Activated CD4-positive, alpha-beta T cell treated with anti-CD3 and anti-CD28 coated beads, Interleukin-2, amount 10 ng/mL, durations not matched to agents 24 days and 14 days (primary cell): ENCODE data around the gene PCGF3. TPM values are rescaled to one million over a fixed set of nuclear protein-coding genes. Genes with fewer than 3 reads are reported as not detected.
A peak's percentile ranks its signal among the peaks of the same experiment; 100 is the strongest.

Experiments
- DNase-seq: peaks from one replicate; pipeline ENCODE4 v3.0.0; 2022
- H3K27ac Mint-ChIP-seq: one replicate; pipeline ENCODE4 v1.8.0; 2022; ENCODE audit warnings: mild to moderate bottlenecking, mixed read lengths
- H3K27me3 Mint-ChIP-seq: one replicate; pipeline ENCODE4 v1.8.0; 2022; ENCODE audit warnings: mixed read lengths
- H3K36me3 Mint-ChIP-seq: one replicate; pipeline ENCODE4 v1.8.0; 2022; ENCODE audit warnings: low read depth, mild to moderate bottlenecking, mixed read lengths
- H3K4me1 Mint-ChIP-seq: one replicate; pipeline ENCODE4 v1.8.0; 2021; ENCODE audit warnings: mixed read lengths
- H3K4me3 Mint-ChIP-seq: one replicate; pipeline ENCODE4 v1.8.0; 2022; ENCODE audit warnings: mild to moderate bottlenecking, moderate library complexity, mixed read lengths
- H3K9me3 Mint-ChIP-seq: one replicate; pipeline ENCODE4 v1.8.0; 2021; ENCODE audit warnings: mixed read lengths
- intact Hi-C: fragments of 100-400 bp; cut with micrococcal nuclease; formaldehyde crosslinking; loops from one replicate; pipeline ENCODE4 v1.15.1; 2023
- total RNA-seq: library from RNA; stranded (reverse); gene quantifications from 2 replicates; pipeline ENCODE4 v1.2.3, GENCODE V29; 2022

PCGF3 gene
- total RNA-seq, 1 donor from 2014 or later = 34.5 TPM

DNA sequence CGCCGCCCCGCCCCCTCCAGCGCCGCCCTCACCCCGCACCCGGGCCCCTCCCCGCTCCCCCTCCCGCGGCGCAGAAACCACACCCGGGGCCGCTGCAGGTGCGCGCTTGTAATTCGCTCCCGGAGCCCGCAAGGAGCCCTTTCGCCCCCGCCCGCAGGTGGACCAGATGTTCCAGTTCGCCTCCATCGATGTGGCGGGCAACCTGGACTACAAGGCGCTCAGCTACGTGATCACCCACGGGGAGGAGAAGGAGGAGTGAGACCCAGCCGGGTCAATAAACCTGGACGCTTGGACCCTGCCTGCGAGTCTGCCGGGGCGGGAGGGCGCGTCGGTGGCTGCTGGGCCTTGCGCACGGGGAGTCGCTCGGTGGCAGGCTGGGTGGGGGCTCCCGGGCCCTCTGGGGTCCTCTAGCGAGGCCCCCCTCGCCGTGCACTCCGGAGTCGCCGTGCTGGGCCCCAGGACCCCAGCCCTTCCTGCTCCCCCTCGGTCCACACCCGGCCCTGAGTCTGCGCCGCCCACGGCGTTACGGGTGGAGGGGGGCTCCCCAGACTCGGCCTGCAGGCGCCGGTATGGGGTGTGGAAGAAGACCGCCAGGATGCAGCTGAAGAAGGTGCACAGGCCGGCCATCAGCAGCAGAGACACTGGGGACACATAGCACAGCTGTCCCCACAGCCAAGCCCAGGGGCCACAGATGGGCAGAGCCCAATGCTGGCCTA is 23.7 kb upstream of the PCGF3 start:
- intact Hi-C loops = no loop called here
- H3K27me3 Mint-ChIP-seq = no peaks in the 10 kb centered on the region
- H3K4me1 Mint-ChIP-seq = peaks cover 4% of the 10 kb centered on the region
- DNase-seq = peak; percentile 75
- H3K27ac Mint-ChIP-seq = no peak overlapping the region
- H3K9me3 Mint-ChIP-seq = no peaks in the 10 kb centered on the region
- no peak overlapping the region for H3K4me3 Mint-ChIP-seq
- H3K36me3 Mint-ChIP-seq = no peaks in the 10 kb centered on the region

DNA sequence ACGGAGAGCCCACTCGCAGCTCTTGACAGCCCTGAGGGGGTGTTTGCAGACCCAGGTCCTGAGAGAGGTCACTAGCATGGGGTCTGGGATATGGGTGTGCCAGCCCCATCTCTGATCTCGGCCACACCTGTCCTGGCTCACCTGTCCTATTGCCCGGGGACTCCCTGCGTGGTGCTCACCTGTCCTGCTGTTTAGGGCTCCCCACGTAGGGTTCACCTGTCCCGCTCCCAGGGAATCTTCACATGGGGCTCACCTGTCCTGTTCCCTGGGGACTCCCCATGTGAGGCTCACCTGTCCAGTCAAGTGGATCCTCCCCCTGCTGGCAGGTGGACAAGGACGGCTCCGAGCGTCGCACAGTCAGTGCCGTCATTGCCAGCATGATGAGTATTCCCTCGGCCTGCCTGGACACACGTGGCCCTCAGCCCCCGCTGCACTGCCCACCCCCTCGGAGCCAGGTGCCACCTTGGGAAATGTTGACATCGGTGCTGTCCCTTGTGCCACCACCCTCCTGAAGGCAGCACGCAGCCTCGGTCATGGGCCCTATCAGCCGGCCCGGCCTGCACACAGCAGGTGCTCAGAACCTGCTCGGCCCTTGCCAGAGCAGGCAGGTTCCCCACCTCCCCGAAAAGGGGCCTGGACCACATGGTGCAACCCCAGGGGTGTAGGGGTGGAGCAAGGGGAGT is 23.0 kb upstream of the PCGF3 start:
- no peak for DNase-seq
- H3K27me3 Mint-ChIP-seq = peaks cover under 1% of the 10 kb centered on the region
- no peak overlapping the region for H3K4me3 Mint-ChIP-seq
- peaks cover 4% of the 10 kb centered on the region for H3K4me1 Mint-ChIP-seq
- H3K27ac Mint-ChIP-seq = no peak overlapping the region
- intact Hi-C loops = no loop called here
- H3K36me3 Mint-ChIP-seq = no peaks in the 10 kb centered on the region
- H3K9me3 Mint-ChIP-seq = no peaks in the 10 kb centered on the region

DNA sequence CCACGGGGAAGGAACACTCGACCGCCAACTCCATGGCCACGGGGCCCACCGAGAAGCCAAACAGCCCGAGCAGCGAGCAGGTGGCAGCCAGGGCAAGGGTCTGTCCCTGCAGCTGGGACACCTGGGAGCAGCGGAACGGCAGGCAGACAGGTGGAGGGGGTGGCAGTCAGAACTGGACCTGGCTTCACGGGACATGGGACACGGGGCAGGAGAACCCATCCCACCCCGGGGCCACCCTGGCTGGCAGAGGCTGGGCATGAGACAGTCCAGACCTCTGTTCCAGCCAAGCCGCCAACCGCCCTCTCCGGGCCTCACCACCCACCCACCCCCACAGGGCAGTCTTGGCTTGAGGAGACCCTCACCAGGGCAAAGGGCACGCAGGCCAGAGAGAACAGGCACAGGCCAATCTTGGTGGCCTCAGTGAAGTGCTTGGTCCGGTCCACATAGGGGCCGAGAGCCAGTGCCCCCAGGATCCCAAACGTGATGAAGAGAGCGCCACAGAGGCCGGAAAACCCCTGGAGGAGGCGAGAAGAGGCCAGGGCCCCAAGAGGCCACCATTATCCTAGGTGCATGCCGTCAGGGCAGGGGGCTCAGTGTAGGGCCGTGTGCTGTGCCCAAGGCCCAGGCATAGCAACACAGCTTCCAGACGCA is 22.3 kb upstream of the PCGF3 start:
- peaks cover 4% of the 10 kb centered on the region for H3K4me1 Mint-ChIP-seq
- H3K36me3 Mint-ChIP-seq = no peaks in the 10 kb centered on the region
- intact Hi-C loops = no loop called here
- H3K27ac Mint-ChIP-seq = no peak overlapping the region
- H3K27me3 Mint-ChIP-seq = peaks cover 5% of the 10 kb centered on the region
- DNase-seq = no peak
- no peak overlapping the region for H3K4me3 Mint-ChIP-seq
- H3K9me3 Mint-ChIP-seq = no peaks in the 10 kb centered on the region

DNA sequence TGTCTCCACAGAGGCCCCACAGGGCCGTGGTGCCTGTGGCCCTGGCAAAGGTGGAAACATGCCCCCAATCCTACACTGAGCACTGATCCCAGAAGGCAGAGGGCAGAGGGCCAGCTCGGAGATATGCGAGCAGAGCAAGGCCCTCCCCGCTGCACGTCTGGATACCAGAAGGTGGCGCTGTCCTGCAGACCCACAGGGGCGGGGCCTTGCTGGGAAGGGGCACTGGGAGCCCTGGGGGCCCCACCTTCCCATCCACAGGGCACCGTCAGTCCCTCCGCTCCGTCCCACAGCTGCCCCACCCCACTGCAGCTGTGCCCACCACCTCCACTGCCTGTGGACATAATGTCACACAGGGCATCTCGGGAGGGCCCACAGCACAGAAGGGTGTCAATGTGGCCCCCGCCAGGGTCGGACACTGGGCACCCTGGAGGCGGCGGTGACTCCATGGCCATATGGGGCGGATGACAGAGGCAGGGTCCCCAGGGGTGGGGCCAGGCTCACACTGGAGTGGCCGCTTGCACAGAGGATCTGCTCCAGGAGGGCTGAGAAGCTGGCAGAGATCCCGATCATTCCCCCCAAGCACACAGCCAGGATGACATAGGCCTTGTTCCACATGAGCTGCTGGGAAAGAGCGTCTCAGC is 21.5 kb upstream of the PCGF3 start:
- no peak overlapping the region for H3K27ac Mint-ChIP-seq

DNA sequence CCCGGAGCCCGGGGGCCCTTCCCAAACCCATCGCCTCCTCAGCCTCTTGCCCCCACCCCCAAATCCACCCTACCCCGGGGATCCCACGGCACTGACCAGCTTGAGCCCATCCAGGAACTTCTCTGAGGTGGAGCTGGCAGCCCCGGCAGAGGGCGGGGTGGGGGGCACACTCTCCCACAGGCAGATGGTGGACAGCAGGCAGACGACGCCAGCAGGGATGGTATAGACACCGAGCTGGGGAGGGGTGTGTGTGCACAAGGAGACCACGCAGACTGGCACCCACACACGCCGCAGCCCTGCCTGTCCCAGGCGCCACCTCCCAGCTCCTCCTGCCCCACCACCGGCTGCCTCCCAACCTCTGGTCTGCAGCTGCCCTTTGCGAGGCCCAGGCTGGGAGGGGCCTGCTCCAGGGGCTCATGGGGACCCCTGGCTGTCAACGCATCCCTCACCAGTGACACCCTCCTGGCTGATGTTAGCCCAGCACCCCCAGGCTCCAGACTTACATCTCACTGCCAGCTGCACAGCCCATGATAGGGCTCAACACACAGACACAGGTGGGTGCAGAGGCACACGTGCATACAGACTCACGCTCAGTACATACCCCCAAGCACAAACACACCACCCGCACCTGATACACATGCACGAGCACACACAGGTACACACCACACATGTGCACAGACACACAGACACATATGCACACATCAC is 20.9 kb upstream of the PCGF3 start:
- Mint-ChIP-seq H3K4me1 (peaks cover 4% of the 10 kb centered on the region), H3K9me3 (no peaks in the 10 kb centered on the region), H3K27me3 (peaks cover 6% of the 10 kb centered on the region), H3K27ac (no peak overlapping the region), H3K36me3 (no peaks in the 10 kb centered on the region), H3K4me3 (no peak overlapping the region)
- intact Hi-C loops = loop anchor here (1.0 kb wide), 1 partner anchor 21 kb away; the partner anchor contains the start of gene PCGF3
- DNase-seq = no peak

More for the DNA sequence above, 21.5 kb upstream of the PCGF3 start:
- Mint-ChIP-seq H3K36me3 (no peaks in the 10 kb centered on the region), H3K4me3 (no peak overlapping the region), H3K9me3 (no peaks in the 10 kb centered on the region), H3K4me1 (peaks cover 4% of the 10 kb centered on the region), H3K27me3 (peaks cover 5% of the 10 kb centered on the region)
- DNase-seq = peak; percentile 86
- intact Hi-C loops = loop anchor here (1.0 kb wide), 1 partner anchor 21 kb away; the partner anchor contains the start of gene PCGF3

DNA sequence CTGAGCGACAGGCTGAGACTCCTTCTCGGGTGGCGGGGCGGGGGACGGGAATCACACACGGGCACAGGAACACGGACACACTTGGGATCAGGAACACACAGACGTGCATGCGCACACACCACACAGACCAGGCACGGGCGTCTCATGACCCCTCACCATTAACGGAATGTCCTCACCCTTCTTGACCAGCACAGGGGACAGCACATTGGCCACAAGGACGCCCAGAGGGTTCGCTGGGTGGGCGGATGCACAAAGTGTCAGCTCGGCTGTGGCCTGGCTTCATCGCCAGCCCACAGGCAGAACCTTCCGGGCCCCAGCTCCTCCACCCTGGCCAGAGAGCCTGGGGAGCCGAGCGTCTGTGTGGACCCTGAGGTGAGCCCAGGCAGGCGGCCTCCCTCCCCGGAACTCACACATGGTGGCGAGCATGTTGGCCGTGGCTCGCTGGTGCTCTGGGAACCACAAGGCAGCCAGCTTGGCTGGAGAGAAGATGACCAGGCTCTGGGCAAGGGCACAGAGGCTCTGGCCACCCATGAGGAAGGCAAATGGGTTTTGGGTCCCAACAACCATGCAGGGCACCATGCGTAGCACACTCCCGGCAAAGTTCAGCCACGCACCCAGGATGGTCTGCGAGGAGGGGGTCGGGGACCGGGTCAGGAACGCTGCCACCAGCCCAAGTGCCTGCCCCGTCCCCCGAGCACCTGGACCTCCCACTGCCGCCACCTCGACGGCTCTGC is 19.8 kb upstream of the PCGF3 start:
- Mint-ChIP-seq H3K27me3 (peaks cover 15% of the 10 kb centered on the region), H3K27ac (no peak overlapping the region), H3K4me3 (no peak overlapping the region), H3K9me3 (no peaks in the 10 kb centered on the region), H3K4me1 (peaks cover 4% of the 10 kb centered on the region), H3K36me3 (no peaks in the 10 kb centered on the region)
- intact Hi-C loops = no loop called here
- no peak for DNase-seq

DNA sequence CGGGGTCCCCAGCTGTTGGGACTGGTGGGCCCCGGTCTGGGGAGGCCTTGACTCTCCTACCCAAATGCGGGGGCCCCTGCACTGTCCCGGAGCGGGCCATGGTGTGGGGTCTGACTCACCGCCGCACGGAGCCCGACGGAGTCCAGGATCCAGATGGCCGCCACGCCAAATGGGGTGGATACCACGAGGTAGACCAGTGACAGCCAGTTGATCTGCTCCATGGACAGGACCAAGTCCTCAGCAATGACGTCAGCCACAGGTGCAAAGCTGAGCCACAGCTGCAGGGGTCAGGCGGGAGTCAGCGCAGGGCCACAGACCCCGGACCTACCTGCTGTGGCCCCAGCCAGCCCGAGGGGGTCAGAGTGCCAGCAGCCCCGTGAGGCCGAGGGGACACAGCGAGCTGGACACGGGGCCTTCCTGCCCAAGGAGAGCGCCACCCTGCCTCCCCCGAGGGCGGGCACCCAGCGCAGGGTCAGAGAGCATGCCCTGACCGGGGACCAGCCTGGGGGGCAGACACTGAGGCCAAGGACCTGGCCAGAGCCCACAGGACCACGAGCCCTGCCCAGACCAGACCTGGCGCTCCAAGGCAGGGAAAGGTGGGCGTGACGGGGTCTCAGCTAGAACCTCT is 19.1 kb upstream of the PCGF3 start:
- DNase-seq = no peak
- peaks cover 4% of the 10 kb centered on the region for H3K4me1 Mint-ChIP-seq
- intact Hi-C loops = no loop called here

DNA sequence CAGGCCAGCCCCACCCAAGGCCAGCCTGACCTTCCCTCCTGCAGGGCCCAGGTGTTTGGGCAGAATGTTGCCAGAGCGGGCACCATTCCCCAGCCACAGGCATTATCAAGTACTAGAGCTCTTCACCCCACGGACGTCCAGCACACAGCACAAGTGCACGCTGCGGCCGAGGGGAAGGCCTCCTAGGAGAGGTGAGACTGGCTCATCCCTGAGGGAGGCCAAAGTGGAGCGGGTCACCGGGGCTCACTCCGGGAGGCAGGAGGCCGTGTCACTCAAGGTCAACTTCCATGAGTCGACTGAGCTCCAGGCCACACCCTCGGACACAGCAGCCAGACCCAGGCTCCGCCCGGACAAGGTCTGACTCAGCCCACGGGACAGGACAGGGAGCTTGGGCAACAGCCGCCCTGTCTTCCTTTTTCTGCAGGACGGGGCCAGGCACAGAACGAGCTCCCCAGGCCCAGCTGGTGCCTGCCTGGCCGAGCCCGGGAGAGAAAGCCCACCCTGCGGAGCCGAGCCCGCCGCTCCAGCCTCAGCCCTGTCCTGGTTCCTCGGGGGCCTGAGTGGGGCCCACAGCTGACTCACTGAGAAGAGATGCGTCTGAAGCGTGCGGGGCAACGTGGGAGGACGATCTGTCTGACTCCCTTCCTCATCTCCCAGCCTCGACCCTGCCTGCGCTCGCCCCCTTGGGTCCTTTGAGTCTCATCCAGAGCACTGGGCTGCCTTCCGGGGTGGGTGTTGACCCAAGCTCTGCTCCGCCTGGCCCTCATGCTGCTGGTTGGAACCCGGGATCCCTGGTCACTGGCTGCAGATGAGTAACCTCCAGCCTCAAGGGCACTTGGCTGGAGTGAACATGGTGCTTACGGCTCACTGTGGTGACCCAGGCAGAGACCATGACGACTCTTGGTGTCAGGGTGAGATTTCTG is 18.3 kb upstream of the PCGF3 start:
- intact Hi-C loops = no loop called here
- H3K27me3 Mint-ChIP-seq = peaks cover 15% of the 10 kb centered on the region
- no peaks in the 10 kb centered on the region for H3K36me3 Mint-ChIP-seq
- peaks cover 4% of the 10 kb centered on the region for H3K4me1 Mint-ChIP-seq
- H3K27ac Mint-ChIP-seq = no peak overlapping the region
- H3K9me3 Mint-ChIP-seq = no peaks in the 10 kb centered on the region
- no peak for DNase-seq
- H3K4me3 Mint-ChIP-seq = no peak overlapping the region

More for the DNA sequence above, 19.1 kb upstream of the PCGF3 start:
- Mint-ChIP-seq H3K4me3 (no peak overlapping the region), H3K9me3 (no peaks in the 10 kb centered on the region), H3K27ac (no peak overlapping the region), H3K36me3 (no peaks in the 10 kb centered on the region), H3K27me3 (peaks cover 15% of the 10 kb centered on the region)

DNA sequence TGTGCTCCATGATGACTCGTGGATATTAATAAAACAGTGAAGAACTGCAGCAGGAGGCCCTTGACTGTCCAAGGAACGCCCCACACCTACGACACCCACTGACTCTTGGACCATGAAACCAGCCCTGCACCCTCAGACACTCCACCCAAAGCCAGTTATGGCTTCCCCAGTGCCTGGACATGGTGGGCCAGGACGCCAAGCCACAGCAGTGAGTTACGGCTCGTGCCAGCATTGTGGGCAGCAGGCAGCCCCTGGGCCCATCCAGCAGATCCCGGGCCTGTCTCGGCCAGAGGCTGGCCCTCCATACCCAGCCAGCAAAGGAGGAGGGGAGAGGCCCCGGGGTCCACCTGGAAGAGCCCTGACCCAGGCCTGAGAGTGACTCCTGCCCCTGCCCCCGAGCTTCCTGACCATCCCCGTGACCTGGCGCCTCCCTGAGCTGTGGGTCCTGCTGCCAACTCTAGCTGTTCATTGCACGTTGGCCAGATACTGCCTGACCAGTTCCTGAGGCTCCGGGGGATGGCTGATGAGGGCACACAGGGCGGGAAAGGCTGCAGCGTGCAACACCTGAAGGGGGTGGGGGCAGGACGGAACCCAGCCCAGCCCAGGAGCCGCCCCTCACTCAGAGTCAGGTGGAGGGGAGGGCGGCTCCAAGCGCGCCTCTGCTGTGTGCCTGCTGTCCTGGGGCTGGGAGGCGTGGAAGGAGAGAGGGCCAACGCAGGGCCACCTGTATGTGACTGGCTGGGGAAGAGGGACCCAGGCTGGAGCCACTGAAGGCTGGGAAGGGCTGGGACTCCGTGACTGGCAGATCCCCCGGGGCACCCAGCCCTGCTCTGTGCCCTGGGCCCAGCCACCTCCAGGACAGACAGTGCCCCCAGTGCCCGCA is 17.4 kb upstream of the PCGF3 start:
- DNase-seq = no peak
- H3K9me3 Mint-ChIP-seq = no peaks in the 10 kb centered on the region

DNA sequence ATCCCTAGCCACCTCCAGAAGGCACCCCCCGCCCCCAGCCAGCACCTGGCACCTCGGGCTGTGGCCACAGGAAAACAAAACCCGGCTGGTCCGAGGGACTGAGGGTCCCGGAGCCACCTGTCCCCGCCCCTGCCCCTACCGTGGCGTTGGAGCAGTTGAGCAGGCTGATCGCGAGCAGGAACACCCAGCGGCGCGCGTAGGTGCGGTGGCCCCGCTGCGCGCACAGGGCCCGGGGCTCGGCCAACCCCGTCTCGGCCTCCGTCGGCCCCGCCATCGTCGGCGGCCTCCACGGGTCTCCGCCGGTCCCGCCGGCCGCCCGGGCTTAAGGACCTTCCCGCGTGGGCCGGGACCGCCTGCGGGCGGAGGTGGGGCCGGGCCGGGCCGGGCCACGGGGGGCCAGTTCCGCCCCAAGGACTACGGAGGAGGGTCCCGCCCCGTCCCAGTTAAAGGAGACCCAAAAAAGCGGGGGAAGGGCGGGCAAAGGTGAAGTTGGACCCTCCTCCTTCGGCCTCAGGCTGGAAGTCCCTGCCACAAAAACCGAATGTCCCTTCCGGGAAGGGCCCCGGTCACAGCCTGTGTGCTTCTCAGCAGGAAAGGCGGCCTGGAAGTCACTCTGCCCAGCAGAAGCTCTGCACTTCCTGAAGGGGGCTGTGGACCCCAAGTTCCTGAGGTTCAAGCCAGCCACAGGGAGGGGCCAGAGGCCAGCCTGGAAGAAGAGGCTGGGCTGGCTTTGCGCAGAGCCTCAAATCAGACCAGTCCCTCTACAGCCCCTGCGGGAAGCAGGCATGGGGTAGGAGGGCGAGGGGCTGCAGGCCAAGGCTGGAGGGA is 16.6 kb upstream of the PCGF3 start, which contains the start of gene SLC49A3:
SLC49A3 (minus strand) TSS at position 298 of the 828 bp plus-strand sequence; CDS start at position 274, 24 bp downstream.
- Mint-ChIP-seq H3K27me3 (peaks cover 19% of the 10 kb centered on the region), H3K27ac (no peak within 1 kb of the TSS), H3K4me3 (no peak within 1 kb of the TSS), H3K36me3 (no peaks in the 10 kb centered on the region), H3K9me3 (no peaks in the 10 kb centered on the region), H3K4me1 (no peaks in the 10 kb centered on the region)
- DNase-seq = no peak
- intact Hi-C loops = no loop called here

More for the DNA sequence above, 17.4 kb upstream of the PCGF3 start:
- H3K4me3 Mint-ChIP-seq = no peak overlapping the region
- H3K27ac Mint-ChIP-seq = no peak overlapping the region
- intact Hi-C loops = no loop called here
- peaks cover 4% of the 10 kb centered on the region for H3K4me1 Mint-ChIP-seq
- H3K36me3 Mint-ChIP-seq = no peaks in the 10 kb centered on the region
- H3K27me3 Mint-ChIP-seq = peaks cover 15% of the 10 kb centered on the region
